Measurements from ENCODE around the gene FRMD8. TPM values are rescaled to one million over a fixed set of nuclear protein-coding genes. Genes with fewer than 3 reads are reported as not detected.

FRMD8 gene
- total and polyA plus RNA-seq, 9 of the 15 experiments (the other 6 are each of a cell fraction or from before 2014, with no cell fraction given): 4.5 to 54.5 (median 15.8) TPM

- TF ChIP-seq THAP7 (CRISPR knock-in tag; IDR thresholded peaks at IDR 0.05): no peak
- TF ChIP-seq EWSR1 (IDR thresholded peaks at IDR 0.05; ENCODE audit: borderline replicate concordance, low read depth, partially characterized antibody): no peak
- TF ChIP-seq PTTG1 (tag; IDR thresholded peaks at IDR 0.05; ENCODE audit: low read depth): no peak
- no peak; the same call in 1 of the 2 replicates for TF ChIP-seq ZNF740 (CRISPR knock-in tag; IDR thresholded peaks at IDR 0.05)
- no peak for TF ChIP-seq ZNF740 (tag; IDR thresholded peaks at IDR 0.05)
- peak; percentile 71 to 79 for TF ChIP-seq AFF1 (IDR thresholded peaks at IDR 0.05; ENCODE audit: low read depth in 1 of 2, partially characterized antibody in 2 of 2)
- no peak for TF ChIP-seq SMARCC2 (IDR thresholded peaks at IDR 0.05; ENCODE audit: low read depth)
- TF ChIP-seq FOXP4 (CRISPR knock-in tag; IDR thresholded peaks at IDR 0.05; ENCODE audit: borderline replicate concordance): no peak
- TF ChIP-seq SMARCE1 (IDR thresholded peaks at IDR 0.05): peak; percentile 43
- TF ChIP-seq ZNF408 (CRISPR knock-in tag; IDR thresholded peaks at IDR 0.05; ENCODE audit: low read depth): no peak
- TF ChIP-seq MLX (CRISPR knock-in tag; conservative IDR thresholded peaks at IDR 0.05): no peak; a peak in 1 of 4 replicates
- no peak for TF ChIP-seq PRMT5 (CRISPR knock-in tag; IDR thresholded peaks at IDR 0.05)
- no peak for TF ChIP-seq ZNF584 (CRISPR knock-in tag; IDR thresholded peaks at IDR 0.05; ENCODE audit: low read depth)
- TF ChIP-seq ZNF707 (CRISPR knock-in tag; conservative IDR thresholded peaks at IDR 0.05): no peak
- 0 out of 2 replicates have a peak, but pooled peaks have one; percentile 27 for TF ChIP-seq ZFP1 (CRISPR knock-in tag; IDR thresholded peaks at IDR 0.05)
- no peak for TF ChIP-seq POLR3G (IDR thresholded peaks at IDR 0.05; ENCODE audit: extremely low read depth, insufficient read length, insufficient replicate concordance)
Observed at GRCh38 chr11:65425971-65426838, 39.8 kb downstream of the FRMD8 start (continued).

All from K562 (cell line).